GM08714 (cell line): ENCODE results near the gene RASSF4.

Experiments used
- H3K4me3 ChIP-seq: fragments of 200-500 bp; sonication (Bioruptor generic); 2 replicates; pipeline ENCODE4 v1.5.1; 2014; ENCODE audit warnings: mild to moderate bottlenecking, low read length, inconsistent platforms
- ZNF274 ChIP-seq: IDR thresholded peaks from 2 replicates; pipeline ENCODE4 v1.6.1; 2012; ENCODE audit warnings: mild to moderate bottlenecking, low read depth, low read length

RASSF4 gene

GRCh38 chr10:45015590-45015989, 56.0 kb downstream of the RASSF4 start:
- TF ChIP-seq ZNF274: no peak
- H3K4me3 ChIP-seq: no peak overlapping the region

- no peak for TF ChIP-seq ZNF274
- H3K4me3 ChIP-seq: no peak overlapping the region
These were observed 63.8 kb downstream of the RASSF4 start for GRCh38 chr10:45023426-45023825.

DNA sequence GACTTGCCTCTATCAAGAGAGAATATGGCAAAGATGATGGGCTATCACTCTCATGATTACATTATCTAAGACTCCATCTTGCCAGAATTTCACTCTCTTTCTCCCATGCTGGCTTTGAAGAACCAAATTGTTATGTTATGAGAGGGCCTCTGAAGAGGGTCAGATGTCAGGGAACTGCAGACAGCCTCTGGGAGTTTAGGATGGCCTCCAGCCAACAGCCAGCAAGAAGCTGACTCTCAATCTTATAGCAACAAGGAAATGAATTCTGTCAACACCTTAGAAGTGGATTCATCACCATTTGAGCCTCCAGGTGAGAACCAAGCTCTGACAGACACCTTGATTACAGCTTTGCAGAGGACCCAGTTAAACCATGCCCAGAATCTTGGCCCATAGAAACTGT, 74.7 kb downstream of the RASSF4 start:
- no peak for TF ChIP-seq ZNF274
- H3K4me3 ChIP-seq: no peak overlapping the region

DNA sequence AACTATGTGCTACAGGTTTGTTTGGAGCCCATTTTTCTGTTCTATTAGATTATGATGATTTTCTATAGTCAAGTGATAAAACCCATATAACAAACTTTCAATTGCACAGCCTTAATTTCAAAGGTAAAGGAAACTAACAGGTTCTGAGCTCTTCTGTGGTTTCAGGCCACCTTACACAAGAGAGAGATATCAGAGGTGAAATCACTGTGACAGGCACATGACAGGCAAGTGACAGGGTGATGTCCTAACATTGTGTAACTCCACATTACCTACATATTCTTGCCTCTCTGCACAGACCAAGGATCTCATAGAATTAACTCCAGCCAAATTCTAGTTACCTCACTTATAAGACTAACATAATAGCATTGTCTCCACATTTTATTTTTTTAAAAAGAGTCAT, 76.1 kb downstream of the RASSF4 start:
- H3K4me3 ChIP-seq: no peak overlapping the region
- TF ChIP-seq ZNF274: no peak

DNA sequence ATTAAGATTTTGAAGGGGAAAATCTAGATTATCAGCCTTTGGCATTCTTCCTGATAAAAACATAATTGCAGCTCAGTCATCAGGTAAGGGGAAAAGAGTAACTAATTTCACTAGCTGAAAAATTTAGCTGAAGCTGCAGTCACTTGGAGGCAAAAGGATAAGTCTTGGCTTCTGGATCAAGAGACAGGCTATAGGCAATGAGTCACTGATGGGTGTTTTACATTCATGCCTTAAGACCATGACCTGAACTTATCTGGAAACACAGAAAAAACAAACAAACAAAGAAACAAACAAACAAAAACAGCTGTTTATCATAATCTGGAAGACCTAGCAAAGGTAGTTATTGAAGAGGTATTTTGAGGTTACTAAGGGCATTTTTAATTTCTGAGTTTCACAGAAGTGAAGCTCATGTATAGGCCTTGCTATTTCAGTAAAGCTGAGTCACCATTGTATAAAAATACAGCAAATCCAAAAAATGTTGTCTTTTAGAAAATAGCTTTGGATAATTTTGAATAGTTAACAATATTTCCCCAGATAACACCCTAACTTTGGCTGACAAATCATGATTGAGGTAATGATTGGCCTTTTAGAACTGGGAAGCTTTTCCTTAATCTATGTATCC, 81.4 kb downstream of the RASSF4 start:
- H3K4me3 ChIP-seq: no peak overlapping the region
- TF ChIP-seq ZNF274: no peak

GRCh38 chr10:45044290-45044689, 84.7 kb downstream of the RASSF4 start:
- no peak for TF ChIP-seq ZNF274
- H3K4me3 ChIP-seq: no peak overlapping the region
